HG02763 (cell line): Measurements from ENCODE around the gene ABCA10.
A peak's percentile ranks its signal among the peaks of the same experiment; 100 is the strongest.
"Not testable (repeated sequence)": the region's sequence is repeated elsewhere in the genome, so short reads cannot be mapped to it uniquely, and the experiment has no call there.

Experiments
- ATAC-seq: cut with Tn5 transposase; IDR thresholded peaks from one replicate; pipeline ENCODE4 v1.9.1; 2021; ENCODE audit warnings: mild to moderate bottlenecking, moderate library complexity; ENCODE audit not compliant: unreplicated experiment

ABCA10 gene

DNA sequence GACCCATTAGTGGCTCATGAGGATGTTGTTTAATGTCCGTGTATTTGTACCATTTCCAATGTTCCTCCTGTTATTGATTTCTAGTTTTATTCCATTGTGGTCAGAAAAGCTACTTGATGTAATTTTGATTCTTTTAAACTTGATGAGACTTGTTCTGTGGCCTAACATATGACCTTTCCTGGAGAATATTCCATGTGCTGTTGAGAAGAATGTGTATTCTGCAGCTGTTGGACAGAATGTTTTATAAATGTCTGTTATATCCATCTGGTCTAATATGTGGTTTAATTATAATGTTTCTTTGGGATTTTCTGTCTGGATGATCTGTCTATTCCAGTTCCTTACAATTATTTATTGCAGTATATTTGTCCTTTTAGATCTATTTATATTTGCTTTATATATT, 2.9 kb upstream of the ABCA10 start:
- no peak for ATAC-seq

DNA sequence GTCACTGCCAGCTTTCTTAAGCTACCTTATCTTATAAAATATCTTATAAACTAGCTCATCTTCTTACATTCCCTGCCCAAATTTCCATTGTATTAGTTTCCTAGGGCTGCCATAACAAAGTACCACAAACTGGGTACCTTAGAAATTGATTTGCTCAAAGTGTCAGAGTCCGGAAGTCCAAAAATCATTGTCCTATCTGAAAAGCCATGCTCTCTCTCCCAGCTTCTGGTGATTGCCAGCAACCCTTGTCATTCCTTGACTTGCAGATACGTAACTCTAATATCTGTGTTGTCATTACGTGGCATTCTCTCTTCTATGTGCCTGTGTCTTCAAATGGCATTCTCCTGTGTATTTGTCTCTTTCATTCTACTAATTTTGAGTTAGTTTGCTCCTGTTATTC, 2.3 kb upstream of the ABCA10 start:
- ATAC-seq: no peak

DNA sequence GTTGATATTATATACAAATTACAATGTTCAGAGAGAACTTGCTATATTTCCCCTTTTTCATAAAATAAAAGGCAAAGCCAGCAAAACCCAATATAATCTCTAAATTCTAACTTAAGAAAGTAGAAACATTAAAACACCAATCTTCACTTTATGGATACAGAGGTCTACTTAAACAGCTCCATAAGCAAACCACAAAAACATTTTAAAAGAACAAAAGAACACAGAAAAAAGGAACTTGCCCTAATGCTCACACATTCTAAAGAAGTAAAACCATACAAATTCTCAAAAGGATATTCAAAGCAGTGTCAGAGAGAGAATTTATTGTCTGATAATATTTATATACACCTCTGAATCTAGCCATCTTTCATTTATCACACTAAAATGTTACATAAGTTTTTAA, 606 bp downstream of the ABCA10 start:
- ATAC-seq: no peak

DNA sequence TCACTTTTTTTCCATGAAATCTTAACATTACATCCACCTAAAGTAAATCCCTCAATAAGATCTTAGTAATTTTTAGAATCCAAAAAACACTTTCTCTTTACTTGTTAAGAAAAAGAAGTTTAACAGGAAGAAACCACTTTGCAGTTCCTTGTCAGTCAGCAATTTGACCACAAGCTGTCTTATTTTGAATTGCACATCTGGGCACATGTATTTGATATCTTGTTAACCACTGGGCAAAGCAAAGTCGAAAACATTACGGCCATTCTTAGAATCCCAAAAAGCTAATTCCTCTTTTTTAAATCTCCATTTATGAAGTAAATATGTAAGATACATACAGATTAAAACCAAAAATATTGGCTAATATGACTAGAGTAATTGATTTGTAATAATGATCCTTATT, 1.1 kb downstream of the ABCA10 start:
- ATAC-seq: no peak

DNA sequence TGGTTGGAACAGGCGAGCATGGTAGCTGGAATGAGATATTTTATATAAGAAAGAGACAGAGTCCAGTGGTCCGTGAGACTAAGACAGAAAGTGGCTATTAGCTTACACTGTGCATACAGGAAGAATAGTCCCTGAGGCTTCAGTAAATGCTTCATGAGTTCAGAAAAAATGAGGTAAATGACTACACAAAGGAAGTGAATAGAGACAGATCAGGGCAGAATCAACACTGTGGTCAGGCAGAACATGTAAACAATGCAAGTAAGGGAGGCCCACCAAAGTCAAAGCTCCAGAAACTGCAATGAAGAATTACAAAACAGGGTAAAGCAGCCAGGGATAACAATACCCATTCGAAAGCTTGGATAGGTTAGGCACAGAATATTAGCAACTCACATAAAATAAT, 4.8 kb downstream of the ABCA10 start:
- peak; percentile 99 for ATAC-seq

DNA sequence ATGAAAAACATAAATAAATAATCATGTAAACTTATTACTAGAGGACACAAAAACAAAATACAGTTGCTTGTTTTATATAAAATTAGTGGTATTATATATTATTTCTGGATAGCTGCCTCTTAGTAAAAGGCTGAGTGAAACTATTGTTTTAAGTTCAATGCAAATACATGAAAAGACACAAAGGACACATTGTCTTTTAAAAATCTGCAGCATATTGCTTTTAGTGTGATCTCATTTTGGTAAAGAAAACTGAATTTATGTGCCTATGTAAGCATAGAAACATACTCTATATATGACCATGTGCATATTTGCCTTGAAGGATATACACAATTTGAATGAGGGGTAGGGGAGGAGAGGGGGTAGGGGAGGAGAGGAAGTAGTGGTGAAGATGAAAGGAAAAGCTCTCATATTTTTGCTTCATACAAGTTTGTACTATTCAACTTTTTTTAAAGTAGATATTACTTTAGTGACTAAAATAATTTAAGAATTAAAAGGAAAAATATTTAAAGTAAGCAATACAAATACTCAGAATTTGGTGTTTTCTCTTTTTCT, 5.8 kb downstream of the ABCA10 start:
- no peak for ATAC-seq

DNA sequence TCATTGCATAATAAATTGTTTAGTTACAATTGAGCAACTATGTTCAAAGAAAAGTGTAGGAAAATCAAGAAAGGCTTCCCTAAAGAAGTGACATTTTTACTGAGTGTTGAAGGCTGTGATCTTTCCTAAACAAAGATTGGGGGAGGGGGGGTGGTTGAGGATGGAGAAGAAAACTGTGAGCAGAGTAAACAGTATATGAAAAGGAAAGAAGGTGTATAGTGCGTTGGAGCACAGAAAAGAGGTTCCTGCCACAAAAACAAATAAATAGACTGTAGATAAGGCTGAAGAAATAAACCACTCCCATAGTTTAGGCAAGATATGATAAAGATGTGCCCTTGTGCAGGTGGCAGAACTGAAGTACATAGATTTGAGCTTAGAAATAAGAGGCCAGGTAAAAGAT, 8.5 kb downstream of the ABCA10 start:
- ATAC-seq: no peak

DNA sequence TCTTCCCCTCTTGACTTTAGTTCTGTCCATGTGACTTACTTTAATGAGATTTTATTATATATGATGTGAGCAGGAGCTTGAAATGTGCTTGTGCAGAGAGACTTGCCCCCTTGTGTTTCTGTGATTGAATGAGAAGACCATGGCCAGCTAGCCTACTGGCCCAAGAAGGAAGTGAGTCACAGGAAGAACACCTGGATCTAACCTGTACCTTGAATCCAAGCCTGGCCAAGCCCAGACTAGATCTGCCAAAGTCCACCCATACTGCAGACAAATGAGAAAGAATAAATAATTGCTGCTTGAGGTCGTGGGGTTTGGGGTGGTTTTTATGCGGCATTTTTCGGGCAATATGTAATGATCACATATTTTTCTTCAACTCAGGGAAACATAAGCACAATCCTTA, 9.6 kb downstream of the ABCA10 start:
- ATAC-seq: no peak

DNA sequence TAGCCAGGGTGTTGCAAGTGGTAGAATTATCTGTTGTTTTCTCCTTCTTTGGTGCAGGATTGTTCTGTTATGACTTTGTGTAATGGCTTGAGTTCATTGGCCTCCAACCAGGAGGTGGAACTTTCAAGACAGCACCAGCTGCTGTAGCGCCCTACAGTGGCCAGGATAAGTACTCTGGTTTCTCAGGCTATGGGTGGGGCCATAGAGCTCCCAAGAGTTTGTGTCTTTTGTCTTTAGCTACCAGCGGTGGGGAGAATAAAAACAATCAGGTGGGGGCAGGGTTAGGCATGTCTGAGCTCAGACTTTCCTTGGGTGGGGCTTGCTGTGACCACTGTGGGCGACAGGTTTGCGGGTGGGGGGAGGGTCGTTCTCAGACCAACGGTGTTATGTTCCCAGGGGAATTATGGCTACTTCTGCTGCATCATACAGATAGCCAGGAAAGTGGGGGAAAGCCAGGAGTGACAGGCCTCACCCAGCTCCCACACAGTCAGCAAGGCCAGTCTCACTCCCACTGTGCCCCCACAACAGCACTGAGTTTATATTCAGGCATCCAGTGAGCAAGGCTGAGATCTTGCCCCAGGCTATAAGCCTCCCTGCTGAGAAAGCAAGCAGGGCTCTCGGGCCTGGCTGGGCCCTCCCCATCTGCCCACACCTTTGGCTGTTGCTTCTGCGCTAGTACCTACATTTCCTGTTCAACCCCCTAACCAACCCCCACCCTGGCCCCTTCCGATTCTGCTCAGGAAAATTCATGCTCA, 15.4 kb downstream of the ABCA10 start:
- ATAC-seq: no peak

DNA sequence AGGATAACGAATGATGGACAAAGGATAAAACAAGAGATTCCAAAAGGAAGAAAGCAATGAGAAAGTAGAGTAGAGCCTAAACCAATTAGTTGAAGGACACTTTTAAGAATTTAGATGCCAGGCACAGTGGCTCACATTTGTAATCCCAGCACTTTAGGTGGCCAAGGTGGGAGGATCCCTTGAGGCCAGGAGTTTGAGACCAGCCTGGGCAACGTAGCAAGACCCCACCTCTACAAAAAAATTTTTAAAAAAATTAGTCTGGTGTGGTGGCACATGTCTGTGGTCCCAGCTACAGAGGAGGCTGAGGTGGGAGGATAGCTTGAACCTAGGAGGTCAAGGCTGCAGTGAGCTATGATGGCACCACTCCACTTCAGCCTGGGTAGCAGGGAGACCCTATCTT, 20.0 kb downstream of the ABCA10 start:
- no peak for ATAC-seq

DNA sequence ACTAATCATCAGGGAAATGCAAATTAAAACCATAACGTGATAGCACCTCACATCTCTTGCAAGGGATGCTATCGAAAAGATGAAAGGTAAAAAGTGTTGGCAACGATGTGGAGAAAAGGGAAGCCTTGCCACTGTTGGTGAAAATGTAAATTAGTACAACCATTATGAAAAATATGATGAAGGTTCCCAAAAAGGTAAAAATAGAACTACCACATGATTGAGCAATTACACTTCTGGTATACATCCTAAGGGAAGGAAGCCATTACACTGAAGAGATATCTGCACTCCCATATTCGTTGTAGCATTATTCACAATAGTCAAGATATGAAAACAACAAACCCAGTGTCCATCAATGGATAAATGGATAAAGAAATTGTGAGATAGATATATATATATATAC, 21.5 kb downstream of the ABCA10 start:
- ATAC-seq: no peak

DNA sequence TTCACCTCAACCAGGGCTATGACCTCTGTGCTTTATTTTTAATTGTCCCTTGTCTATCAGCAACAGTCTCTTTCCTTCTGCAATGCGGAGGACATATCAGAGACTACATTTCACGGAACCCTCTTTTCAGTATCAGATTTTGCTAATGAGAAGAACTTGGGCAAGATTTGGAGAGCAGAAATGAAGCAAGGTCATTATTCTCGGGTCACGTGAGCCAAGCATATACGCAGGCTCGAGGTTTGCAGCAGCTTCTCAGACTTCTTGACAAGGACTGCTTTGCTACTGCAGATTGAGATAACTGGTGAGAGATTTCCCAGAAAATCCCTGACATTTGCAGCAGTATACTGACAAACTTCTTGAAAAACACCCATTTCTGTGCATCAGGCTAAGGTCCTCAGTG, 30.4 kb downstream of the ABCA10 start:
- ATAC-seq: no peak

DNA sequence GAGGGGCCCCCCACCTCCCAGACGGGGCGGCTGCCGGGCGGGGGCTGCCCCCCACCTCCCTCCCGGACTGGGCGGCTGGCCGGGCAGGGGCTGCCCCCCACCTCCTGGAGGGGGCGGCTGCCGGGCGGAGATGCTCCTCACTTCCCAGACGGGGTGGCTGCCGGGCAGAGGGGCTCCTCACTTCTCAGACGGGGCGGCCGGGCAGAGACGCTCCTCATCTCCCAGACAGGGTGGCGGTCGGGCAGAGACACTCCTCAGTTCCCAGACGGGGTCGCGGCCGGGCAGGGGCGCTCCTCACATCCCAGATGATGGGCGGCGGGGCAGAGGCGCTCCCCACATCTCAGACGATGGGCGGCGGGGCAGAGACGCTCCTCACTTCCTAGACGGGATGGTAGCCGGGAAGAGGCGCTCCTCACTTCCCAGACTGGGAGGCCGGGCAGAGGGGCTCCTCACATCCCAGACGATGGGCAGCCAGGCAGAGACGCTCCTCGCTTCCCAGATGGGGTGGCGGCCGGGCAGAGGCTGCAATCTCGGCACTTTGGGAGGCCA, 32.4 kb downstream of the ABCA10 start:
- not testable (repeated sequence) for ATAC-seq

DNA sequence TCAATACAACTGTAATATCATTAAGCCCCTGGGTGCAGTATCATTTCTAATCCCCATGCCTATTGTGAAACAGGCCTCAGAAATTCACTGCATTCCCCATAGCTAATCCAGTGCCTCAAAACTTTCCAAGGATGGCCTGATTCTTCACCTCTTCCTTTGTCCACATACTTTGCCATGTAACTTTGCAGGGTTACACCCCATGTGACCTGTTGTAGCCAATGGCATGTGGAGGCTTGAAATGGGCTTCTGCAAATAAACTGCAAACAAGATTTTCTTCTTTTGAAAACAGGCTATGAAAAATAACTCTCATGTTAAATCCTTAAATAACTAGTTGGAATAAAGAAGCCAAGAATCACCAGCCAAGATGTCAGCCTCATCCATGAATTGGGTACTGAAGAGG, 35.9 kb downstream of the ABCA10 start:
- no peak for ATAC-seq

DNA sequence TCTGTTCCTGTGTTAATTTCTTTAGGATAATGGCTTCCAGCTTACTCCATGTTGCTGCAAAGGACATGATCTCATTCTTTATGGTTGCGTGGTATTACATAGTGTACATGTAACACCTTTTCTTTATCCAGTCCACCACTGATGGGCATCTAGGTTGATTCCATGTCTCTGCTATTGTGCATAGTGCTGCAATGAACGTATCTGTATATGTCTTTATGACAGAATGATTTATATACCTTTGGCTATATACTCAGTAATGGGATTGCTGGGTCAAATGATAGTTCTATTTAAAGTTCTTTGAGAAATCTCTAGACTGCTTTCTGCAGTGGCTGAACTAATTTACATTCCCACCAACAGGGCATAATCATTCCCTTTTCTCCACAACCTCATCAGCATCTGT, 39.8 kb downstream of the ABCA10 start:
- ATAC-seq: no peak

DNA sequence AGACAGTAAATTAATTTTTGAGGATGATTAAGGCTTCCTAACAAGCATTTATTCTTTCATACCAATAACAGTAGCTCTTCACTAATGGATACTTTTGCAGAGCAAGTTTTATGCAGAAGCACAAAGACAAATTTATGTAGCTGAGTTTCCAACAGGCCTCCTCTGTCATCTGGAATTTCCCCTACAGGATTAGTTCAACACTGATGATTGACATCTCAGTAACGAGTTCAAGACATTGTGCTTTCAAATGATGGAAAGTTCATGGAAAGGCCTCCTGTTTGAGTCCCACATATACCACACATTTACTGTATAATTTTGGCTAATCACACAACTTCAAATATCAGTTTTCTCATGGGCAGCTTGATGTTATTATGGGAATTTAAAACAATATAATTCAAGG, 40.6 kb downstream of the ABCA10 start:
- no peak for ATAC-seq

DNA sequence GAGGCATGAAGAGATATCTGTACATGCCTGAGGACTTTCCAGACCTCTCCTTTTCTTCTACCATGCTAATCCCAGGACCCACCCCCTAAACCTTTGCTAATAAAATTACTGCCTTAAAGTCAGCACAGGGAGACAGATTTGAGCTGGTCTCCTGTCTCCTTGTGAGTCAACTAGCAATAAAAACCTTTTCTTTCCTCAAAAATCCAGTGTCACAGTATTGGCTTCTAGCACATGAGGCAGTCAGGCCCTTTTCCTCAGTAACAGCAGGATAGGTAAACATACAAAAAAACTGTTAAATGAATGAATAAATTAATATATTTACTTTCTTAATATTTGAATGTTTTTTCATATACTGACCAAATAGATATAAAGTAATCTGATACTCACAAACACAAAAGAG, 41.3 kb downstream of the ABCA10 start:
- ATAC-seq: no peak

DNA sequence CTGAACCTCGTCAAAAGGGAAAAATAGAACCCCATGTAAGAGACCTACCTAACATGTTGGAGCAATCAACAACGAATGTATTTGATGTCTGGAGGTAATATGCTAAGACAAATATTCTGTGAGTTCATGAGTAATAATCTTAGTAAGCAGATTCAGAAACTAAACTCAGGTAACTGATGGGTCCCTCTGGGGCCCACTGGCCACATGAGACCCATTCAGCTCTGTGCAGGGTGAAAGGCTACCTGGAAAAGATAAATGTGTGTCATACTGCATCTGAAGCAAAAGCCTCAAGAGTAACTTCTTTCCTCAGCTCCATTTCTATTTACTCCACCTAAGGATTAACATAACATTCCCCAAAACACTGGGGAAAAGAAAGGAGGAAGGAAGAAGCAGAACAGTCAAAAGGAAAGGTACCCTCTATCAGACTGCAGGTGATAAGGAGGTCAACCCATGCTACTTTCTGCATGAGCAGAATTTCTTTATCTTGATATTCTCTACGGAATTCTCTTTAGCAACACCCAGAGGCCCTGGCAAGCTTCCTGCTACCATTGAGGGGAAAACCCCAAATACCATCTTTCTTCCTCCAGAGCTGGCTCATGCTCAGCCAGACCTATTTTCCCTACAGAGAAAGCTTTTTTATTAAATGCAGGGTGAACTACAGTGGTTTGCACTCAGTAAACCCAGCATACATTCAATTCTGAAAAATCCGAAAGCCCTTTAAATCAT, 49.2 kb downstream of the ABCA10 start:
- no peak for ATAC-seq

DNA sequence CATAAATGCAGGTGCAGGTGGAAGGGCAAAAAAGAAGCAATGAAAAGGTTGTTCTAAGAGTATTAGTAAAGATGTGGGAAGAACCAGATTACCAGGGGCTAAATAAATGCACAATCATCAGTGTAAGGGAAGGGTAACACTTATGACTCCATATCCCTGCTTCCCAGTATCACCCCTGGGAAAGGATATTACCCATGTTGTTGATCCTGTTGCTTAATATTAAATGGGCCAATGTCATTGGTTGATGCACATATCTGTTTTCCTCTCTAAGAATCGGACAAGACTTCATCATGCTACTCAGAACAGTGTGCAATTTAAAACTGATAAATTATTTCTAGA, 52.2 kb downstream of the ABCA10 start:
- ATAC-seq: no peak

DNA sequence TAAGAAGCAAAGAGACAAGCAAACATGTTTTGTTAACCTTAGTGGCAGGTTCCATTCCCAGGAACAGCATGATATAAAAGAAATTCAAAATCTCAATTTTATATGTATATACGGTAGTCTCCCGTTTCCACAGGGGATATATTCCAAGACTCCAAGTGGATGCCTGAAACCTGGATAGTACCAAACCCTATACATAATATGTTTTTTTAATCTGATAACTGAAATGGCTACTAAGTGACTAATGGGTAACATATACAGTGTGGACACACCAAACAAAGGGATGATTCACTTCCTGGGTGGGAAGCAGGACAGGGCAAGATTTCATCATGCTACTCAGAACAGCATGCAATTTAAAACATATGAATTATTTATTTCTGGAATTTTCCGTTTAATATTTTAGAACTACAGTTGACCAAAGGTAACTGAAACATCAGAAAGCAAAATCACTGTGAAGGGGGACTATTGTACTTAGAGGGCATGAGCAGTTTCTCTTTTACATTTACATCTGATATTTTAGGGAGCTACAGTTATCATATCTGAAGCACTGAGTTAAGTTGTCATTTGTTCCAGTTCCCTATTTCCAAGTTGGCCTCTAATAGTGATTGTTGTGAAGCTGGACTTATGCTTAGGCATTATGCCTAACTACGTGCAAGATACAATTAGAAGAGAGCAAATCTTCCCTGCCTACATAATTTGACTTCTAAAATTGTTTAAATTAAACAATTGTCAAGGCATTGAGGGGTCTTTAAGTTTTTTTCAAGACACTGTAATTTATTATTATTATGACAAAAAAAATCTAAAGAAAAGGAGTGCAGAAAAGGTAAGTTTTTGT, 52.8 kb downstream of the ABCA10 start:
- ATAC-seq: no peak

DNA sequence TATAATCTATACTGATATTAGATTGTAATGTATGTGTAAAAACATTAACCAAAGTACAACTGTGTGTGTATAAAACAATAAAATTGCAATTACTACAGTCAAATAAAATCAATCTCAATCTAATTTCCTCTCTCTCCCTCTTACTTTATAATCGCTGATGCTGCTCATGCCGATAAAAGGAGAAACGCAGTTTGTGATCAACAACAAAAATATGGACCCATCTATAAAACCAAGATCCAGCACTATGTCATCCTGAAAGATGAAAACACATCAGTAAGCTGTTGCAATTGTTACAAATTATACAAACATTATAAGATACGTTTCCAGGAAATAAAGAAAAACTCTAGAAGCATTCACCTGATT, 53.4 kb downstream of the ABCA10 start:
- no peak for ATAC-seq
